Suprapubic skin (tissue), 4 donors: ENCODE data around the gene AHNAK2. TPM values are rescaled to one million over a fixed set of nuclear protein-coding genes. Genes with fewer than 3 reads are reported as not detected.

Experiments
- DNase-seq, 2 donors: peaks; one replicate each; pipeline ENCODE4 v3.0.0-alpha.2; 2019; ENCODE audit warnings: low spot score in 2 of 2
- H3K27ac ChIP-seq: fragments of 200-600 bp; sonication (generic); one replicate; pipeline ENCODE4 v1.5.1; 2019
- H3K27me3 ChIP-seq: fragments of 200-600 bp; sonication (generic); one replicate; pipeline ENCODE4 v1.5.1; 2019
- H3K36me3 ChIP-seq: fragments of 200-600 bp; sonication (generic); one replicate; pipeline ENCODE4 v1.5.1; 2019
- H3K4me1 ChIP-seq: fragments of 200-600 bp; sonication (generic); one replicate; pipeline ENCODE4 v1.5.1; 2019
- H3K4me3 ChIP-seq: fragments of 200-600 bp; sonication (generic); one replicate; pipeline ENCODE4 v1.5.1; 2019; ENCODE audit warnings: mild to moderate bottlenecking
- H3K9me3 ChIP-seq: fragments of 200-600 bp; sonication (generic); one replicate; pipeline ENCODE4 v1.5.1; 2019
- EP300 ChIP-seq: sonication (generic); formaldehyde crosslinking; IDR thresholded peaks from one replicate; pipeline ENCODE4 v1.6.1; 2017; ENCODE audit warnings: antibody characterized with exemption
- POLR2A ChIP-seq, 2 donors: fragments of 450-650 bp; IDR thresholded peaks; one replicate each; pipeline ENCODE4 v1.6.1; 2017; ENCODE audit warnings: antibody characterized with exemption in 2 of 2, mild to moderate bottlenecking in 2 of 2, moderate library complexity in 2 of 2
- POLR2AphosphoS5 ChIP-seq, 3 donors: sonication (generic); formaldehyde crosslinking; IDR thresholded peaks; one replicate each; pipeline ENCODE4 v1.6.1; 2017; ENCODE audit warnings: antibody characterized with exemption in 3 of 3
- WGBS: methylation state at CpG from one replicate; pipeline ENCODE4 v1.1.5; 2018; 5-methylcytosine and 5-hydroxymethylcytosine counted together
- total RNA-seq, 4 donors: library from RNA; depleted of rRNA; stranded (reverse); fragments of >200 nt; gene quantifications; one replicate each; pipeline ENCODE4 v1.1.0, GENCODE V29; 2016
- TF ChIP-seq, protein P1 (sequence below), 2 donors: fragments of 200-600 bp in 1 of 2; fragments of 450-650 bp in 1 of 2; sonication (generic) in 1 of 2; IDR thresholded peaks; one replicate each; pipeline ENCODE4 v1.5.1; 2016 to 2019; ENCODE audit warnings: antibody characterized with exemption in 2 of 2, mild to moderate bottlenecking in 1 of 2, moderate library complexity in 1 of 2

Gene AHNAK2
- total RNA-seq, 4 donors from 2014 or later = 829 to 975 (median 858) TPM

DNA sequence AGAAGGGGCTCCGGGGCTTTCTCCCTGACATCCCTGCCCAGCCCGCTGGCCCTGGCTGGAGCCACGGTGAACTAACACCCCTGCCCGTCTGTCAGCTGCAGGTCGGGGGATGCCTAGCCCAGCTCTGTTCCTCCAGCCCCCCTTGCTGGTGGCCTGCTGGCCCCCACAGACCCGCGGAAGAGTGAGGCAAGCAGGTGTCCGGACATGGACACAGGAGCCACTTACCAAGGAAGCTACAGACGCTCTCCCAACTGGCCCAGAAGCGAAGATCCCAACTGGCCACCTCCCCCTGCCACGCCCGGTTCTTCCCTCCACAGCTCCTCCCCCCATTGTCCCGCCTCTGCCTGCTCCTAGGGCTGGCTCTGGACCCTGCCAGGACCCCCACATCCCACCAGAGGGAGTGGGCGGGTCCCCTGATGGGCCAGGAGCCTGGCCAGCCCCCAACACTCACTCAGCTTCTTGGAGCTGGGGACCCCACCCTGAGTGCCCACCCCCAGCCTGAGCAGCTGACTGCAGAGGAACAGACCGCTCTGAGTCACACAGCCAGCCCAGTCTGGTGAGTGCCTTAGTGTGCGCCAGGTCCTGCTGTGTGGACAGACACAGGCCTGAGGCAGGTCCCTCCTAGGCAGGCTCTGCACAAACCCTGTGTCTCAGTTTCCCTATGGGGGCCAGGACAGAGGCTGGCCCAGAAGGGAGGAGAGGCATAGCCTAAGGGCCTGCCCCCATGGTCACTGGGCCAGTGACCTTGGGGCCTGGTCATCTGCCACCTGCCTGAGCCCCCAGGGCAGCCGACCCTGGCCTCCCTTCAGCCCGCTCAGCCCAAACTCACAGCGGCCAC is 7.7 kb downstream of the AHNAK2 start:
- Histone ChIP-seq H3K36me3 (no peaks in the 10 kb centered on the region), H3K27me3 (no peaks in the 10 kb centered on the region), H3K9me3 (no peaks in the 10 kb centered on the region), H3K4me3 (peak overlapping the region; percentile 62), H3K4me1 (peaks cover 92% of the 10 kb centered on the region), H3K27ac (peak overlapping the region; percentile 96)
- TF ChIP-seq POLR2A (IDR thresholded peaks at IDR 0.05) (peak in 1 of 2 donors; percentile 39), POLR2AphosphoS5 (IDR thresholded peaks at IDR 0.05) (peak in 2 of 3 donors; percentile 33 to 59)
- TF ChIP-seq, protein P1, sequence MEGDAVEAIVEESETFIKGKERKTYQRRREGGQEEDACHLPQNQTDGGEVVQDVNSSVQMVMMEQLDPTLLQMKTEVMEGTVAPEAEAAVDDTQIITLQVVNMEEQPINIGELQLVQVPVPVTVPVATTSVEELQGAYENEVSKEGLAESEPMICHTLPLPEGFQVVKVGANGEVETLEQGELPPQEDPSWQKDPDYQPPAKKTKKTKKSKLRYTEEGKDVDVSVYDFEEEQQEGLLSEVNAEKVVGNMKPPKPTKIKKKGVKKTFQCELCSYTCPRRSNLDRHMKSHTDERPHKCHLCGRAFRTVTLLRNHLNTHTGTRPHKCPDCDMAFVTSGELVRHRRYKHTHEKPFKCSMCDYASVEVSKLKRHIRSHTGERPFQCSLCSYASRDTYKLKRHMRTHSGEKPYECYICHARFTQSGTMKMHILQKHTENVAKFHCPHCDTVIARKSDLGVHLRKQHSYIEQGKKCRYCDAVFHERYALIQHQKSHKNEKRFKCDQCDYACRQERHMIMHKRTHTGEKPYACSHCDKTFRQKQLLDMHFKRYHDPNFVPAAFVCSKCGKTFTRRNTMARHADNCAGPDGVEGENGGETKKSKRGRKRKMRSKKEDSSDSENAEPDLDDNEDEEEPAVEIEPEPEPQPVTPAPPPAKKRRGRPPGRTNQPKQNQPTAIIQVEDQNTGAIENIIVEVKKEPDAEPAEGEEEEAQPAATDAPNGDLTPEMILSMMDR (IDR thresholded peaks at IDR 0.05) = no peak
- peak; percentile 93 to 94 for DNase-seq
- 30% methylated on average over 8 of the region's 19 CpGs for WGBS

DNA sequence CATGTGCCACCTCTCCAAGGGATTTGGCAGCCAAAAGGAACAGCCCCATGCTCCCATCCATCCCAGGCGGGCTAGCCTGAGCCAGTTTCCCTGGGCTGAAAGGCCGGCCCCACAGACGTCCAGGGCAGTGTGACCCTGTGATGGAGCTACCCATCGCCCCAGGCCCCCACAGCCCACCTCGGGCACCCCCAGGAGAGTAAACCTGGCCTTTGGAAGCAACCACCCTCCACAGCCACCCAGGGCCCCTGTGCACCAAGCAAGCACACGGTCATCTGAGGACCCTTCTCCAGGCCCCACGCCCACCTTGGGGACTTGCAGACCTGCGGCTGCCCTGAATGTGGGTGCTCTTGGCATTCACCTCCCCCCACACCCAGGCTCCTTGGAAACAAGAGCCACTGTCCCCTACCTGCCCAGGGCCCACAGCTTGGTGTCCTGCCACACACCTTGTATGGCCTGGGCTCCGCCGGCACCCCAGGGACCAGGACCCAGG is 8.4 kb downstream of the AHNAK2 start:
- H3K4me3 ChIP-seq = peak overlapping the region; percentile 62
- H3K4me1 ChIP-seq = peaks cover 89% of the 10 kb centered on the region
- 39% methylated on average over 6 of the region's 10 CpGs for WGBS

DNA sequence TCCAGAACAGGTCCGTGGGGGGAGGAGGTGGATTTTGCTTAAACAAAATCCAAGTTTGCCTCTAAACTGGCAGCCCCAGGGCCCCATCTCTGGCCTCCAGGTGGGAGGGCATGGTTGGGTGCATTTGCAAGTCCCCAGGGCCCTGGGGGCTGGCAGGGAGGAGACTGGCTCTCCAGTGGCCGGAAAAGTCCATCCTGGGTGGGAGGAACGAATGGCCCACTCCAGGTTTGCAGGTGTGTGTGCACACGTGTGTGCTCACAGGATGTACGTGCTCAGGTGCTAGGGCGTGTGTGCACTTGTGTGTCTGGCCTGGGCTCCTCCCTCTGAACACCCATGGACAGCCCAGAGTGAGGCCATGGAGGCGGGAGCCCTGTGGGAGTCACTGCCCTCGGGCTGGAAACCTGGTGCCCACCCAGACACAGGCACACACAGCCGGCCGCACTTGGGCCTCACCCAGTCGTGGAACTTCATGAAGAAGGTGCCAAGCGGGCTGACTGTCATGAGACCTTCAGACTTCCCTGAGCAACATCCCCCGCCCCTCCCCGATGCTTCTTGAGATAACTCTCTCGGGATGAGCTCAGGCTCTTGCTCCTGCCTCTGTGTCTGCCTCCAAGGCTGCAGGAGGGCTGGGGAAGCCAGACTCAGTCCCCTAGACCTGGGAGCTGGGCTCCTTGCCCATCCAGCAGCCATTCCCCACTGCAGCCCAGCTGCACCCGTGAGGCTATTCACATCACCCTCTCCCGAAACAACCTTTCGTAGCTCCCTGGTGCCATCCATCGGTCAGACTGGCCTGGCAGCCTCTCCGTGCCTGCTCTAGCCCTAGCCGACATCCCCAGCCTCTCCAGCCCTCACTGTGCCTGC is 9.4 kb downstream of the AHNAK2 start:
- TF ChIP-seq EP300 (no peak), POLR2AphosphoS5 (IDR thresholded peaks at IDR 0.05) (peak in 1 of 3 donors; percentile 3), POLR2A (IDR thresholded peaks at IDR 0.05) (peak in 1 of 2 donors; percentile 22)
- TF ChIP-seq, protein P1 (IDR thresholded peaks at IDR 0.05) = peak in 1 of 2 donors; percentile 23
- H3K4me3 ChIP-seq = peak overlapping the region; percentile 62
- H3K27me3 ChIP-seq = no peaks in the 10 kb centered on the region
- peak; percentile 88 to 90 for DNase-seq
- H3K27ac ChIP-seq = peak overlapping the region; percentile 96
- H3K36me3 ChIP-seq = no peaks in the 10 kb centered on the region
- 18% methylated on average over 12 of the region's 21 CpGs for WGBS
- H3K4me1 ChIP-seq = peaks cover 79% of the 10 kb centered on the region
- H3K9me3 ChIP-seq = no peaks in the 10 kb centered on the region

More for the DNA sequence above, 8.4 kb downstream of the AHNAK2 start:
- Histone ChIP-seq H3K9me3 (no peaks in the 10 kb centered on the region), H3K36me3 (no peaks in the 10 kb centered on the region), H3K27ac (peak overlapping the region; percentile 96), H3K27me3 (no peaks in the 10 kb centered on the region)
- no peak for TF ChIP-seq POLR2A (IDR thresholded peaks at IDR 0.05)
- TF ChIP-seq POLR2AphosphoS5 (IDR thresholded peaks at IDR 0.05) = no peak
- no peak for TF ChIP-seq EP300
- TF ChIP-seq, protein P1 (IDR thresholded peaks at IDR 0.05) = no peak
- peak in 1 of 2 donors; percentile 72 for DNase-seq

DNA sequence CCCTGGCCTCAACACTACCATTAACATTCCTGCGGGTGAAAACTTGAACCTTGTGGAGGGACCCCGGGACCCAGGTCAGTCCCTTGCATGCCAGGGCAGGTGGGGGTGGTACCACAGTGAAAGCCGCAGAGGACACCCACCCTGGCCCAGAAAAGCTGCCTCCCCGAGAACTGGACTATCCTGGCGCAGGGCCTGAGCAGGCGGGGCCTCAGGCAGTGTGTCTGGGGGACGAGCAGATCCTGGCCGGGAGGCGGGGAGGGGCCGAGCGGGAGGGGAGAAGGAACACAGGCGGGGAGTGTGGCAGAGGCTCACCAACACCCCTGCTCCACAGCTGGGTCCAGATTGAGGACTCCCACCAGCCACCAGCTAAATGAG is 10.0 kb downstream of the AHNAK2 start:
- TF ChIP-seq, protein P1 (IDR thresholded peaks at IDR 0.05) = no peak
- TF ChIP-seq EP300 (no peak), POLR2AphosphoS5 (IDR thresholded peaks at IDR 0.05) (no peak), POLR2A (IDR thresholded peaks at IDR 0.05) (no peak)
- no peaks in the 10 kb centered on the region for H3K36me3 ChIP-seq
- WGBS = 4% methylated on average over 8 of the region's 12 CpGs
- no peaks in the 10 kb centered on the region for H3K27me3 ChIP-seq
- H3K9me3 ChIP-seq = no peaks in the 10 kb centered on the region
- peaks cover 73% of the 10 kb centered on the region for H3K4me1 ChIP-seq
- H3K27ac ChIP-seq = peak overlapping the region; percentile 96
- H3K4me3 ChIP-seq = peak overlapping the region; percentile 62
- peak; percentile 90 to 91 for DNase-seq
